Liver (tissue), 9 donors: ENCODE data around the gene ARMC9. TPM values are rescaled to one million over a fixed set of nuclear protein-coding genes. Genes with fewer than 3 reads are reported as not detected.

ENCODE experiments used
- DNase-seq: peaks from one replicate; pipeline ENCODE4 v3.0.0-alpha.2; 2017; ENCODE audit warnings: low spot score
- H3K27ac ChIP-seq, 2 donors: one replicate each; pipeline ENCODE4 v1.7.0; 2013; ENCODE audit warnings: inconsistent platforms in 2 of 2, low read length in 2 of 2, control low read depth in 1 of 2, low read depth in 1 of 2, mild to moderate bottlenecking in 1 of 2
- H3K27me3 ChIP-seq, 4 donors: one replicate each; pipeline versions ENCODE4 v1.6.1 to v1.7.0; 2013; ENCODE audit warnings: low read length in 3 of 4, inconsistent platforms in 1 of 4, mild to moderate bottlenecking in 1 of 4, moderate library complexity in 1 of 4; ENCODE audit not compliant: control insufficient read depth in 4 of 4, insufficient read depth in 4 of 4
- H3K36me3 ChIP-seq, 4 donors: one replicate each; pipeline versions ENCODE4 v1.6.1 to v1.7.0; 2013; ENCODE audit warnings: low read length in 3 of 4, mild to moderate bottlenecking in 3 of 4, low read depth in 1 of 4, moderate library complexity in 1 of 4; ENCODE audit not compliant: control insufficient read depth in 4 of 4, insufficient read depth in 3 of 4
- H3K4me1 ChIP-seq, 4 donors: one replicate each; pipeline versions ENCODE4 v1.6.1 to v1.7.0; 2013; ENCODE audit warnings: low read length in 3 of 4, mild to moderate bottlenecking in 3 of 4, moderate library complexity in 1 of 4; ENCODE audit not compliant: control insufficient read depth in 4 of 4, insufficient read depth in 4 of 4
- H3K4me3 ChIP-seq, 3 donors: one replicate each; pipeline versions ENCODE4 v1.6.1 to v1.7.0; 2013; ENCODE audit warnings: low read length in 3 of 3, control low read depth in 1 of 3, low read depth in 1 of 3, mild to moderate bottlenecking in 1 of 3
- H3K9ac ChIP-seq, 2 donors: one replicate each; pipeline ENCODE4 v1.7.0; 2013; ENCODE audit warnings: low read length in 2 of 2, mild to moderate bottlenecking in 2 of 2, moderate library complexity in 2 of 2, control low read depth in 1 of 2, low read depth in 1 of 2
- H3K9me3 ChIP-seq, 4 donors: one replicate each; pipeline versions ENCODE4 v1.6.1 to v1.7.0; 2013; ENCODE audit warnings: low read length in 3 of 4; ENCODE audit not compliant: control insufficient read depth in 4 of 4
- EGR1 ChIP-seq, 2 donors: IDR thresholded peaks; 2 replicates each; pipeline ENCODE4 v1.6.1; 2016 to 2018; ENCODE audit warnings: antibody characterized with exemption in 2 of 2, low read depth in 2 of 2
- HNF4G ChIP-seq: IDR thresholded peaks from 2 replicates; pipeline ENCODE4 v1.6.1; 2016; ENCODE audit warnings: antibody characterized with exemption
- JUND ChIP-seq, 2 donors: IDR thresholded peaks; 2 replicates each; pipeline ENCODE4 v1.6.1; 2016; ENCODE audit warnings: antibody characterized with exemption in 2 of 2
- NR2F2 ChIP-seq: IDR thresholded peaks from 2 replicates; pipeline ENCODE4 v1.6.1; 2016; ENCODE audit warnings: antibody characterized with exemption
- RAD21 ChIP-seq, 2 donors: IDR thresholded peaks; 2 replicates each; pipeline ENCODE4 v1.6.1; 2016; ENCODE audit warnings: antibody characterized with exemption in 2 of 2, mild to moderate bottlenecking in 2 of 2
- RXRA ChIP-seq, 2 donors: IDR thresholded peaks; 2 replicates each; pipeline ENCODE4 v1.6.1; 2017 to 2018; ENCODE audit warnings: antibody characterized with exemption in 2 of 2, mild to moderate bottlenecking in 1 of 2
- SP1 ChIP-seq: IDR thresholded peaks from 2 replicates; pipeline ENCODE4 v1.6.1; 2018; ENCODE audit warnings: antibody characterized with exemption, mild to moderate bottlenecking
- TAF1 ChIP-seq: conservative IDR thresholded peaks from 2 replicates; pipeline ENCODE4 v1.6.1; 2016; ENCODE audit warnings: antibody characterized with exemption, mild to moderate bottlenecking
- YY1 ChIP-seq: IDR thresholded peaks from 2 replicates; pipeline ENCODE4 v1.6.1; 2016; ENCODE audit warnings: antibody characterized with exemption, mild to moderate bottlenecking
- WGBS: extraction: QIAGEN DNeasy Blood & Tissue Kit; methylation state at CpG from one replicate; pipeline ENCODE4 v1.1.7; 2013; 5-methylcytosine and 5-hydroxymethylcytosine counted together
- polyA plus RNA-seq, 2 donors: library from polyadenylated mRNA; stranded (reverse) in 1 of 2; unstranded in 1 of 2; fragments of 200-250 nt in 1 of 2; fragments of >200 nt in 1 of 2; fragmentation: Nextera tagmentation in 1 of 2; extraction: Ambion mirVana in 1 of 2; gene quantifications; one replicate each; pipeline versions ENCODE4 v1.2.1 to v1.2.3, GENCODE V29; 2013 to 2015
- total RNA-seq, 2 donors: library from RNA; depleted of rRNA; stranded (reverse); fragments of >200 nt; gene quantifications; one replicate each; pipeline ENCODE4 v1.2.3, GENCODE V29; 2014
- TF ChIP-seq, protein P1 (sequence below): IDR thresholded peaks from 2 replicates; pipeline ENCODE4 v1.6.1; 2016; ENCODE audit warnings: antibody characterized with exemption
- donor health status: healthy.
- donor health status: healthy.
- donor health status: healthy.
- donor health status: healthy.
- donor health status: healthy.

ARMC9 gene
- total and polyA plus RNA-seq, 4 donors = 1.1 to 2.3 (median 1.8) TPM

DNA sequence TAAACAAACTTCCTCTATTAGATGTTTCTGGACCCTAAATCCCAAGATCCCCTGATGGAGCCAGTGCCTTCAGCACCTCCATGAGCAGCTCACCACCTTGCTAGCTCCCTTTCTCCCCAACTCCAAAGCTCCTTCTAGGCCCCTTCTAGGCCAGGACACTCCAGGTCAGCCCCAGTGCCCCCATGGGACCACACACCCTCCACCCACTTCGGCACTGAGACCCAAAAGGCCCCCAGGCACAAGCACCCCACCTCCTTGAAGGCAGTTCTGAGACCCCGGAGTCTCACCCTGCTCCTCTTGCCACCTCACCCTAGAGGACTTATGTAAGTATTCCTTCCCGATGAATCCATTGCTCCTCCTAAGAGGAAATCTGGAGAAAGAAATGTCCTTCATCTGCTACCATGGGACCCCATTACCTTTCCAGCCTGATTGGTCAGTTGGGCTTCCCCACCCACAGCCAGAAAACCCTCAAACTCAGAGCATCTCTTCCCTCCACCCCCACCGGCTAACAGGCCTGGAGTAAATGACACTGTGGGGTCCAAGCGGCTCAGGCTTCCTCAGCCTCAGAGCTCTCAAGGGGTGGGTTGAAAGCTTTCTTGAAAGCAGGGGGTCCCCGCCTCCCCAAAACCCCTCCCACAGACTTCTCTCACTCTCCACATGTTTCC, 9.8 kb upstream of the ARMC9 start:
- peak overlapping the region; percentile 4 to 37 for H3K27ac ChIP-seq
- H3K9me3 ChIP-seq = no peaks in the 10 kb centered on the region
- no peaks in the 10 kb centered on the region for H3K36me3 ChIP-seq
- TF ChIP-seq RAD21 (IDR thresholded peaks at IDR 0.05) = no peak
- no peak for TF ChIP-seq NR2F2
- TF ChIP-seq YY1 = no peak
- no peak for TF ChIP-seq RXRA (IDR thresholded peaks at IDR 0.05)
- no peak for TF ChIP-seq TAF1
- TF ChIP-seq HNF4G = no peak
- H3K9ac ChIP-seq = no peak overlapping the region
- no peak overlapping the region for H3K4me3 ChIP-seq
- 86% methylated on average over 6 of the region's 6 CpGs for WGBS
- H3K4me1 ChIP-seq = peaks cover 0 to 11% (median 5%) of the 10 kb centered on the region in 4 donors
- no peak for DNase-seq
- no peaks in the 10 kb centered on the region for H3K27me3 ChIP-seq

DNA sequence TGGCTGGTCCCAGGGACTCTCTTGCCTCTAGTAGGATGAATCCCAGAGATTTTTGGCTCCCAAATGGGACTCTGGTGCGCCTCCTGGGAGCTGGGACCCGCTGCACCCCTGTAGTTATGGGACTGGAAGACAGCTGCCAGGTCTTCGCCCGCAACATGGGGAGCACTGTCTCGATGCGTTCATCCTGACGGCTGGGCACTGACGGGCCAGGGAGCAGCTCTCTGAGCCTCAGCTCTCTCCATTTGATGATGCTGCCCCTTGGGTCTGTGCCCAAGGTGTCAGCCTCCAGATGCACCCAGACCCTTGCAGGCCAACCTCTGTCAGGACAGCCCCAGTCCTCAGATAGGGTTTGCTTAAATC, 9.3 kb upstream of the ARMC9 start:
- Histone ChIP-seq H3K9ac (no peak overlapping the region), H3K27me3 (no peaks in the 10 kb centered on the region), H3K36me3 (no peaks in the 10 kb centered on the region), H3K4me1 (peaks cover 0 to 11% (median 5%) of the 10 kb centered on the region in 4 donors), H3K4me3 (no peak overlapping the region), H3K9me3 (no peaks in the 10 kb centered on the region), H3K27ac (peak overlapping the region; percentile 4 to 37)
- TF ChIP-seq EGR1 (IDR thresholded peaks at IDR 0.05; ENCODE audit: low read depth in 2 of 2) = no peak
- TF ChIP-seq, protein P1, sequence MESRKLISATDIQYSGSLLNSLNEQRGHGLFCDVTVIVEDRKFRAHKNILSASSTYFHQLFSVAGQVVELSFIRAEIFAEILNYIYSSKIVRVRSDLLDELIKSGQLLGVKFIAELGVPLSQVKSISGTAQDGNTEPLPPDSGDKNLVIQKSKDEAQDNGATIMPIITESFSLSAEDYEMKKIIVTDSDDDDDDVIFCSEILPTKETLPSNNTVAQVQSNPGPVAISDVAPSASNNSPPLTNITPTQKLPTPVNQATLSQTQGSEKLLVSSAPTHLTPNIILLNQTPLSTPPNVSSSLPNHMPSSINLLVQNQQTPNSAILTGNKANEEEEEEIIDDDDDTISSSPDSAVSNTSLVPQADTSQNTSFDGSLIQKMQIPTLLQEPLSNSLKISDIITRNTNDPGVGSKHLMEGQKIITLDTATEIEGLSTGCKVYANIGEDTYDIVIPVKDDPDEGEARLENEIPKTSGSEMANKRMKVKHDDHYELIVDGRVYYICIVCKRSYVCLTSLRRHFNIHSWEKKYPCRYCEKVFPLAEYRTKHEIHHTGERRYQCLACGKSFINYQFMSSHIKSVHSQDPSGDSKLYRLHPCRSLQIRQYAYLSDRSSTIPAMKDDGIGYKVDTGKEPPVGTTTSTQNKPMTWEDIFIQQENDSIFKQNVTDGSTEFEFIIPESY = no peak
- TF ChIP-seq JUND (IDR thresholded peaks at IDR 0.05) = no peak
- 97% methylated on average over 8 of the region's 8 CpGs for WGBS
- no peak for DNase-seq

DNA sequence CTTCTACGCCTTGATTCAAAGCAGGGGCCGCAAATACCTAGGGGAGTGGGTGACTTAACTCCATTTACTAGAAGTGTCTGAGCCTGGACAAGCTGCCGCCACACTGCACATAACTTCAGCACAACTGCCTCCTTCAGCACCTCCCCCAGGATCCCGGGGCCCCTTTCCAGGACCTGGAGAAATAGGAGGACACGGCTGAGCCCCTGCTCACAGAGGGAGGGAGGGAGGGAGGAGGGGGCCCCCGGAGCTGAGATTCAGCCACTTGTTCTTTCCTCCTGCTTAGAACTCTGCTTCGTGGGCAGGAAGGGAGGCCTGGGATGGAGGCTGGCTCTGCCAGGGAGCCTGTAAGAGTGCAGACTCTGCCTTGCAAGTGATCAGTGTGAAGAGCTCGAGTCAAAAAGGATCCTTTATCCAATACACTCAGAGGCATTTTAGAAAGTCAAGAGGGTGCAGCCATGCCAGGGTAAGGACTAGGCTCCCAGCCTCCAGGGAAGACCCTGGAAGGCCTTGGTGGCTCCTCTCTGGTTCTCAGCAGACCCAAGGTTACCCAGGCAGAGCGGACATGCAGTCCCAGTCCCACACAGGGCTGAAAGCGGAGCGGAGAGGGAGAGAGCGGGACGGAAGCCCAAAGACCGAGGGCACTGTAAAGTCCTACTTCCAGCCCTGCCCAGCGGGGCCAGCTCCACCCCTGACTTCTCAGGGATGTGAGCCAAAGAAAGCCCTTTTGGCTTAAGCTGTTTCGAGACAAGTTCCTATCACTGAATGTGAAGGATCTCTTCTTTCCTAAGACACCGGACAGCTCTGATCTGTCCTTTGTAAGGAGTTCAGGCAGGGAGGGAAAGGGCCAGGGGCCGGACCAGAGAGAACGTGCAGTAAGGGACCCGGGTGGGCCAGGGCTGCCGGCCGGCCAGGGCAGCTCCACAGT, 8.6 kb upstream of the ARMC9 start:
- Histone ChIP-seq H3K36me3 (no peaks in the 10 kb centered on the region), H3K27me3 (no peaks in the 10 kb centered on the region), H3K4me1 (peaks cover 0 to 11% (median 5%) of the 10 kb centered on the region in 4 donors), H3K27ac (peak overlapping the region; percentile 81 to 95), H3K9ac (no peak overlapping the region), H3K4me3 (peak overlapping the region in 2 of 3 donors; percentile 35 to 37), H3K9me3 (no peaks in the 10 kb centered on the region)
- WGBS = 58% methylated on average over 22 of the region's 22 CpGs
- TF ChIP-seq NR2F2 = peak; percentile 25
- no peak for TF ChIP-seq SP1
- DNase-seq = no peak
